ENCODE measurements around the gene DOK7. TPM values are rescaled to one million over a fixed set of nuclear protein-coding genes. Genes with fewer than 3 reads are reported as not detected.

DOK7 gene
- total RNA-seq, 5 donors from 2014 or later (not counting 1 experiment from before 2014, with no cell fraction given): 0.22 to 0.58 (median 0.36) TPM; not detected in 2

DNA sequence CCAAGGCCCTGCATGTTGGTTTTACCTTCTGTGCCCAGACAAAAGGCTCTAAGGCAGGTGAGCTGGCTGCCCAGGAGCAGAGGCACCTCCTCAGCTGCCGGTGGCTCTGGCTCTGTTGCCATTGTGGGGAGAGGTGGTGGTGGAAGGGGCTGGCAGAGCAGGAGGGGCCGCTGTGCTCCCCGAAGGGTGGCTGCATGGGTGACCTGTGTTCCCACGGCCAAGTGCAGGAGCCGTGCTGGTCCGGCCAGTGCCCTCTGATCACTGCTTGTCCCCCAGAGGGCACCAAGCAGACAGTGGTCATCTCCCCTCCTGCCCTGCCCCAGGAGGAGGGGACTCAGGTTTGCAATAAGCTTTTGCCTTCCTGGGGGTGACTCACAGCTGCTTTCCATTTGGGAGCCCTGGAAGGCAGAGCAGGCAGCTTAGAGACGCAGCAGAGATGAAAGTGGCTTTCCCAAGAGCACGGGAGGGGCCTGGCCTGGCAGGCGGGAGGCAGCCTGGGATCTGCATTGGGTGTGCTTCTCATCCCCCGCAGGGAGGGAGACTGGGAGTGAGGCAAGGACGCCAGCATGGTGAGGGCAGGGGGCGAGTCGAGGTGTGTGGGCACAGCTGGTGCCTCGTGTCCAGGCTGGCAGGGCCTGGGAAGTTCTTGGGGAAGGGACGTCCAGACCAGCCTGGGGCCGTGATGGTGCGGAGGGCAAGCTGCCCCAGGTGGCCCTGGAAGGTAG lies 28.7 kb downstream of the DOK7 start:
- Mint-ChIP-seq H3K4me1 (peaks cover 0 to 5% (median 0%) of the 10 kb centered on the region in 3 donors), H3K9me3 (no peaks in the 10 kb centered on the region), H3K27ac (no peak overlapping the region), H3K36me3 (no peaks in the 10 kb centered on the region), H3K27me3 (peaks cover 31 to 33% of the 10 kb centered on the region in 2 donors), H3K4me3 (no peak overlapping the region)
- Histone ChIP-seq H3K4me1 (ENCODE audit: control insufficient read depth in 1 of 2, extremely low read depth in 1 of 2, insufficient read depth in 2 of 2, low read length in 2 of 2) (no peaks in the 10 kb centered on the region), H3K27ac (ENCODE audit: low read length) (no peak overlapping the region), H3K36me3 (ENCODE audit: control insufficient read depth in 2 of 2, extremely low read depth in 1 of 2, insufficient read depth in 1 of 2, low read length in 1 of 2) (no peaks in the 10 kb centered on the region), H3K4me3 (ENCODE audit: control insufficient read depth in 1 of 2, extremely low read depth in 1 of 2, low read length in 1 of 2) (no peak overlapping the region), H3K9me3 (no peaks in the 10 kb centered on the region), H3K27me3 (replicated peaks in 1 of 2; ENCODE audit: control insufficient read depth in 2 of 2, extremely low read depth in 1 of 2, insufficient read depth in 2 of 2, low read length in 1 of 2) (peaks cover 0 to 82% of the 10 kb centered on the region in 2 experiments)
- CTCF ChIA-PET: no interaction called here
- no peak for DNase-seq
- 79% methylated on average over 16 of the region's 17 CpGs for WGBS (ENCODE audit: insufficient coverage)
- no peak for ATAC-seq (replicated peaks in 1 of 4)
- POLR2A ChIA-PET: no interaction called here

DNA sequence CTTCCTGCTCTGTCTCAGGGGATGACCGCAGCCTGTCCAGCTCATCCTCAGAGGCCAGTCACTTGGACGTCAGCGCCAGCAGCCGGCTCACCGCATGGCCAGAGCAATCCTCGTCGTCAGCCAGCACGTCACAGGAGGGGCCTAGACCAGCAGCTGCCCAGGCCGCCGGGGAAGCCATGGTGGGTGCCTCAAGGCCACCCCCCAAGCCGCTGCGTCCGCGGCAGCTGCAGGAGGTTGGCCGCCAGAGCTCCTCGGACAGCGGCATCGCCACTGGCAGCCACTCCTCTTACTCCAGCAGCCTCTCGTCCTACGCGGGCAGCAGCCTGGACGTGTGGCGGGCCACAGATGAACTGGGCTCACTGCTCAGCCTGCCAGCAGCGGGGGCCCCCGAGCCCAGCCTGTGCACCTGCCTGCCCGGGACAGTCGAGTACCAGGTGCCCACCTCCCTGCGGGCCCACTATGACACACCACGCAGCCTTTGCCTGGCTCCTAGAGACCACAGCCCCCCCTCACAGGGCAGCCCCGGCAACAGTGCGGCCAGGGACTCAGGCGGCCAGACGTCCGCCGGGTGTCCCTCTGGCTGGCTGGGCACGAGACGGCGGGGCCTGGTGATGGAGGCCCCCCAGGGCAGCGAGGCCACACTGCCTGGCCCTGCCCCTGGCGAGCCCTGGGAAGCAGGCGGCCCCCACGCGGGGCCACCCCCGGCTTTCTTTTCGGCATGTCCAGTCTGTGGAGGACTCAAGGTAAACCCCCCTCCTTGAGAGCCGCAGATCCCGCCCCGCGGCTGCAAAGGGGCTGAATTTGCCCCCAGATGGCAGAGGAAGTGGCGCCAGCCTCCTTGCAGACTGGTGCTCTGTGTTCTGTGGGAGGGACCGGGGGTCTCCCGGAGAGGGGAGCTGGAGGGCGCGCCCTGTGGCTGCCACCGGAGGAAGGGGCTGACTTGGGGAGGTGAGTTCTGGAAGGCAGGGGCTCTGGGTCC lies 29.9 kb downstream of the DOK7 start:
- H3K9me3 ChIP-seq: no peaks in the 10 kb centered on the region
- 79% methylated on average over 42 of the region's 55 CpGs for WGBS (ENCODE audit: insufficient coverage)
- ChIA-PET POLR2A (no interaction called here), CTCF (no interaction called here)
- DNase-seq (no peak), ATAC-seq (replicated peaks in 1 of 4) (no peak)
- no peaks in the 10 kb centered on the region for H3K36me3 Mint-ChIP-seq
- no peak overlapping the region for H3K27ac ChIP-seq (ENCODE audit: low read length)
- peaks cover 0 to 5% (median 0%) of the 10 kb centered on the region in 3 donors for H3K4me1 Mint-ChIP-seq
- no peaks in the 10 kb centered on the region for H3K9me3 Mint-ChIP-seq
- H3K4me3 Mint-ChIP-seq: no peak overlapping the region
- no peaks in the 10 kb centered on the region for H3K4me1 ChIP-seq (ENCODE audit: control insufficient read depth in 1 of 2, extremely low read depth in 1 of 2, insufficient read depth in 2 of 2, low read length in 2 of 2)
- H3K27me3 ChIP-seq (replicated peaks in 1 of 2; ENCODE audit: control insufficient read depth in 2 of 2, extremely low read depth in 1 of 2, insufficient read depth in 2 of 2, low read length in 1 of 2): peaks cover 0 to 85% of the 10 kb centered on the region in 2 experiments
- H3K4me3 ChIP-seq (ENCODE audit: control insufficient read depth in 1 of 2, extremely low read depth in 1 of 2, low read length in 1 of 2): no peak overlapping the region
- H3K27me3 Mint-ChIP-seq: peaks cover 31 to 35% of the 10 kb centered on the region in 2 donors
- no peak overlapping the region for H3K27ac Mint-ChIP-seq
- no peaks in the 10 kb centered on the region for H3K36me3 ChIP-seq (ENCODE audit: control insufficient read depth in 2 of 2, extremely low read depth in 1 of 2, insufficient read depth in 1 of 2, low read length in 1 of 2)

DNA sequence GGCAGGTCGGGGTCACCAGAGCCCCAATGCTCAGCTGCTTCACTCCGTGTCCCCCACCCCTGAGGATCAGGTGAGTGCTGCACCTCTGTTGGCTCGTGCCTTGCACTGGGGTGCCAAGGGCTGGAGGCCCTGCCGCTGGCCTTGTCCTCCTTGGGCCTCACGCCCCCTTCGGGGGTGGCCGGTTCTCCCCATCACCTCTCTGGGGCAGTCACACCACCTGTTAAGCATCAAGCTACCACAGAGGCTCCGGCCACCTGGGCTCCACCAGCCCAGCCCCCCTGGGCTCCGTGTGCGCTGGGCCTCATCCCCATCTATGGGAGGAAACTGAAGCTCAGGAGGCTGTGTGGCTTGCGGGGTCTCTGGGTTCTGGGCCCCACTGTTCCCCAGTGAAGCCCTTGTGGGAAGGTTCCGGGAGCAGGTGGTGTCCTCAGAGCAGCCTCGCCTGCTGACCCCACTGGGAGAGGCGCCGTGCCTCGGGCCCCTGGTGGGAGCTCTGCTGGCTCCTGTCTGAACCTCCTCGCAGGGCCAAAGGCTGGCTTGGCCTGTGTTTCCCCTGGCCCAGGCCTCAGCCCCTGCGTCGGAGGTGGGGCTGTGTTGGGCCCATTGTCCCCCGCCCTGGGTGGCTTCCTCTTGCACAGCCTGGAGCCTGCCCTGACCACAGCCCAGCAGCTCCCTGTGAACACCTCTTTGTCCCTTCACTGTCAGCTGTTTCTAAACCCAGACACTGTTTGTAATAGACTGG lies 30.8 kb downstream of the DOK7 start:
- H3K36me3 Mint-ChIP-seq: no peaks in the 10 kb centered on the region
- ChIA-PET POLR2A (no interaction called here), CTCF (no interaction called here)
- Histone ChIP-seq H3K36me3 (ENCODE audit: control insufficient read depth in 2 of 2, extremely low read depth in 1 of 2, insufficient read depth in 1 of 2, low read length in 1 of 2) (no peaks in the 10 kb centered on the region), H3K27ac (ENCODE audit: low read length) (no peak overlapping the region), H3K27me3 (replicated peaks in 1 of 2; ENCODE audit: control insufficient read depth in 2 of 2, extremely low read depth in 1 of 2, insufficient read depth in 2 of 2, low read length in 1 of 2) (peaks cover 0 to 76% of the 10 kb centered on the region in 2 experiments), H3K9me3 (no peaks in the 10 kb centered on the region), H3K4me3 (ENCODE audit: control insufficient read depth in 1 of 2, extremely low read depth in 1 of 2, low read length in 1 of 2) (no peak overlapping the region), H3K4me1 (ENCODE audit: control insufficient read depth in 1 of 2, extremely low read depth in 1 of 2, insufficient read depth in 2 of 2, low read length in 2 of 2) (no peaks in the 10 kb centered on the region)
- H3K9me3 Mint-ChIP-seq: no peaks in the 10 kb centered on the region
- DNase-seq (no peak), ATAC-seq (replicated peaks in 1 of 4) (no peak)
- H3K27ac Mint-ChIP-seq: no peak overlapping the region
- H3K4me1 Mint-ChIP-seq: peaks cover 0 to 2% (median 0%) of the 10 kb centered on the region in 3 donors
- H3K27me3 Mint-ChIP-seq: peaks cover 28 to 29% of the 10 kb centered on the region in 2 donors
- 53% methylated on average over 10 of the region's 20 CpGs for WGBS (ENCODE audit: insufficient coverage)
- no peak overlapping the region for H3K4me3 Mint-ChIP-seq

DNA sequence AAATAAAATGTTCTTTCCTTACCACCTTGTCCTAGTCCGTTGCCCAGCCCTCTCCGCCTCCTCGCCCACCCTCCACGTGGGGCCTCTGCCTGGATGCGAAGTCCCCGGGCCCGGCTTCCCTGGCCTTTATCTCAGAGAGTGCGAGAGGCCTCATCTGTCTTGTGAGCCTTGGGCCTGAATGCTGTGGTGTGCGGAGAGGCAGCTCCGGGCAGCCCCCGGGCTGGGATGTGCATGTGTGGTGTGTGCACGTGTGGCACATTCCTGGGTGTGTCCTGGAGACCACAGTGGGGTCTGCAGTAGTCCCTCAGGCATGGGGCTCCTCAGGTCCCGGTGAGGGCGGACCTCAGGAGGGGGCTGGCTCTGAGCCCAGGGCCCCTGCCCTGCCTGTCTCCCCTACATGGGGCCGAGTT lies 31.4 kb downstream of the DOK7 start:
- Mint-ChIP-seq H3K4me3 (no peak overlapping the region), H3K36me3 (no peaks in the 10 kb centered on the region), H3K4me1 (peaks cover 0 to 2% (median 0%) of the 10 kb centered on the region in 3 donors), H3K27me3 (peaks cover 23 to 29% of the 10 kb centered on the region in 2 donors), H3K9me3 (no peaks in the 10 kb centered on the region), H3K27ac (no peak overlapping the region)
- ChIA-PET CTCF (no interaction called here), POLR2A (no interaction called here)
- Histone ChIP-seq H3K27me3 (replicated peaks in 1 of 2; ENCODE audit: control insufficient read depth in 2 of 2, extremely low read depth in 1 of 2, insufficient read depth in 2 of 2, low read length in 1 of 2) (peaks cover 0 to 71% of the 10 kb centered on the region in 2 experiments), H3K4me3 (ENCODE audit: control insufficient read depth in 1 of 2, extremely low read depth in 1 of 2, low read length in 1 of 2) (no peak overlapping the region), H3K9me3 (no peaks in the 10 kb centered on the region), H3K36me3 (ENCODE audit: control insufficient read depth in 2 of 2, extremely low read depth in 1 of 2, insufficient read depth in 1 of 2, low read length in 1 of 2) (no peaks in the 10 kb centered on the region), H3K27ac (ENCODE audit: low read length) (no peak overlapping the region), H3K4me1 (ENCODE audit: control insufficient read depth in 1 of 2, extremely low read depth in 1 of 2, insufficient read depth in 2 of 2, low read length in 2 of 2) (no peaks in the 10 kb centered on the region)
- ATAC-seq (replicated peaks in 1 of 4): no peak
- 63% methylated on average over 15 of the region's 15 CpGs for WGBS (ENCODE audit: insufficient coverage)
- DNase-seq: no peak

DNA sequence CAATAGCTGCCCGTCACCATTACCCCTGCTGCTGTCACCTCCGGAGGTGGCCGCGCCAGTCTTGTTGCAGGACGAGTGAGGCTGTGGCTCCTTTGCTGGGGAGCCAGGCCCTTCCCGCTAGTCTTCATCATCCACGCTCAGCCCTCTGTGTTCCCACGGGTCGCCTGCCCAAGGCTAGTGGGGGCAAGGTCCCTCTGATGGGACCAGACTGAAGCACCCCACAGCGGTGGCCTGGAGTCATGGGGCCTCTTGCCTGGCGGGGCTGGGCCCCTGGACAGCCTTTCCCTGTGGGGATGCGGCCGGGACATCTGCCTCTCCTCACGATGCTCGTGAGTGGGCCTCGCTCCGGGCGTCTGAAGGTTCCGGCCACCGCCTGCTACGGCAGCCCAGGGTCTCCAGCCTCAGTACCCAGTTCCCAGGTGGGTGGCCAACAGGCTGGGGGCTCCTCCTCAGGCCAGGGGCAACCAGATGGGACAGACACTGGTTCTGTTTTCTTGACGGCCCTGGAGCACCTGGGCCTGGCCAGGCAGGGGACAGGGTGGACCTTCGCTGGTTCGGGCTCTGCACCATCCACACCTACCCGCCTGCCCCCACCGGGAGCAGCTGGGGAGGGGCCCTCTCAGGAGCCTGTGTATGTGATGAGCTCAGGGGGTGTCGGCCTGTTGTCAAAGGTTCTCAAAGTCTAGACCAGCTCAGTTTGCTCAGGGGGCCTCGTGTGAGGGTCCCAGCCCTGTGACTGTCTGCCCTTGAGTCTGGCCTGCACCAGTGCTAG lies 32.3 kb downstream of the DOK7 start:
- Histone ChIP-seq H3K4me1 (ENCODE audit: control insufficient read depth in 1 of 2, extremely low read depth in 1 of 2, insufficient read depth in 2 of 2, low read length in 2 of 2) (no peaks in the 10 kb centered on the region), H3K27me3 (replicated peaks in 1 of 2; ENCODE audit: control insufficient read depth in 2 of 2, extremely low read depth in 1 of 2, insufficient read depth in 2 of 2, low read length in 1 of 2) (peaks cover 0 to 67% of the 10 kb centered on the region in 2 experiments), H3K4me3 (ENCODE audit: control insufficient read depth in 1 of 2, extremely low read depth in 1 of 2, low read length in 1 of 2) (no peak overlapping the region), H3K9me3 (no peaks in the 10 kb centered on the region), H3K36me3 (ENCODE audit: control insufficient read depth in 2 of 2, extremely low read depth in 1 of 2, insufficient read depth in 1 of 2, low read length in 1 of 2) (no peaks in the 10 kb centered on the region), H3K27ac (ENCODE audit: low read length) (no peak overlapping the region)
- H3K36me3 Mint-ChIP-seq: no peaks in the 10 kb centered on the region
- ChIA-PET CTCF (no interaction called here), POLR2A (no interaction called here)
- no peak overlapping the region for H3K27ac Mint-ChIP-seq
- H3K9me3 Mint-ChIP-seq: no peaks in the 10 kb centered on the region
- no peak overlapping the region for H3K4me3 Mint-ChIP-seq
- peaks cover 0 to 2% (median 0%) of the 10 kb centered on the region in 3 donors for H3K4me1 Mint-ChIP-seq
- 79% methylated on average over 23 of the region's 28 CpGs for WGBS (ENCODE audit: insufficient coverage)
- no peak for ATAC-seq (replicated peaks in 1 of 4)
- peaks cover 23 to 27% of the 10 kb centered on the region in 2 donors for H3K27me3 Mint-ChIP-seq
- no peak for DNase-seq

All from T-cell (primary cell).